Fibroblast of lung (primary cell): ENCODE results near the gene STARD10.

Experiments used
- EZH2 ChIP-seq: IDR thresholded peaks from 2 replicates; pipeline ENCODE4 v1.5.1; 2012; ENCODE audit warnings: low read length, control low read depth, mild to moderate bottlenecking; ENCODE audit errors: missing control alignments
- TF ChIP-seq, protein P1 (sequence below), 2 donors: IDR thresholded peaks in 1 of 2; conservative IDR thresholded peaks in 1 of 2; 1 replicate in 1 of 2; 2 replicates in 1 of 2; pipeline ENCODE4 v1.5.1; 2011 to 2012; ENCODE audit warnings: low read length in 2 of 2, control low read depth in 1 of 2, inconsistent platforms in 1 of 2, low read depth in 1 of 2, mild to moderate bottlenecking in 1 of 2

GRCh38 chr11:72783144-72783905 is 10.5 kb downstream of the STARD10 start:
- TF ChIP-seq, protein P1, sequence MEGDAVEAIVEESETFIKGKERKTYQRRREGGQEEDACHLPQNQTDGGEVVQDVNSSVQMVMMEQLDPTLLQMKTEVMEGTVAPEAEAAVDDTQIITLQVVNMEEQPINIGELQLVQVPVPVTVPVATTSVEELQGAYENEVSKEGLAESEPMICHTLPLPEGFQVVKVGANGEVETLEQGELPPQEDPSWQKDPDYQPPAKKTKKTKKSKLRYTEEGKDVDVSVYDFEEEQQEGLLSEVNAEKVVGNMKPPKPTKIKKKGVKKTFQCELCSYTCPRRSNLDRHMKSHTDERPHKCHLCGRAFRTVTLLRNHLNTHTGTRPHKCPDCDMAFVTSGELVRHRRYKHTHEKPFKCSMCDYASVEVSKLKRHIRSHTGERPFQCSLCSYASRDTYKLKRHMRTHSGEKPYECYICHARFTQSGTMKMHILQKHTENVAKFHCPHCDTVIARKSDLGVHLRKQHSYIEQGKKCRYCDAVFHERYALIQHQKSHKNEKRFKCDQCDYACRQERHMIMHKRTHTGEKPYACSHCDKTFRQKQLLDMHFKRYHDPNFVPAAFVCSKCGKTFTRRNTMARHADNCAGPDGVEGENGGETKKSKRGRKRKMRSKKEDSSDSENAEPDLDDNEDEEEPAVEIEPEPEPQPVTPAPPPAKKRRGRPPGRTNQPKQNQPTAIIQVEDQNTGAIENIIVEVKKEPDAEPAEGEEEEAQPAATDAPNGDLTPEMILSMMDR (conservative IDR thresholded peaks at IDR 0.05 in 1 of 2, IDR thresholded peaks at IDR 0.05 in 1 of 2; ENCODE audit: low read depth in 1 of 2, low read length in 2 of 2) = no peak
- no peak for TF ChIP-seq EZH2
